Measurements from ENCODE around the gene ALG1L2.
"Not testable (repeated sequence)": the region's sequence is repeated elsewhere in the genome, so short reads cannot be mapped to it uniquely, and the experiment has no call there.

Gene ALG1L2

GRCh38 chr3:130110386-130111169 is 28.9 kb downstream of the ALG1L2 start:
- H3K27ac Mint-ChIP-seq: peak overlapping the region; percentile 93
- not testable (repeated sequence) for H3K9me3 Mint-ChIP-seq, H3K27me3 Mint-ChIP-seq, H3K36me3 Mint-ChIP-seq
- H3K4me1 Mint-ChIP-seq: peaks cover 20% of the 10 kb centered on the region
- peak overlapping the region; percentile 96 for H3K4me3 Mint-ChIP-seq

GRCh38 chr3:130111185-130111864 is 29.7 kb downstream of the ALG1L2 start:
- H3K27me3 Mint-ChIP-seq: no peaks in the 10 kb centered on the region
- H3K4me3 Mint-ChIP-seq: peak overlapping the region; percentile 96
- H3K4me1 Mint-ChIP-seq: peaks cover 16% of the 10 kb centered on the region
- H3K9me3 Mint-ChIP-seq: no peaks in the 10 kb centered on the region
- H3K27ac Mint-ChIP-seq: peak overlapping the region; percentile 97
- H3K36me3 Mint-ChIP-seq: peaks cover 2% of the 10 kb centered on the region

GRCh38 chr3:130111865-130112747 is 30.5 kb downstream of the ALG1L2 start:
- H3K9me3 Mint-ChIP-seq, H3K27me3 Mint-ChIP-seq, H3K36me3 Mint-ChIP-seq: not testable (repeated sequence)
- Mint-ChIP-seq H3K4me1 (peaks cover 16% of the 10 kb centered on the region), H3K4me3 (peak overlapping the region; percentile 96), H3K27ac (peak overlapping the region; percentile 97)

- not testable (repeated sequence) for H3K9me3 Mint-ChIP-seq, H3K27ac Mint-ChIP-seq, H3K36me3 Mint-ChIP-seq, H3K27me3 Mint-ChIP-seq
- peaks cover 16% of the 10 kb centered on the region for H3K4me1 Mint-ChIP-seq
- H3K4me3 Mint-ChIP-seq: peak overlapping the region; percentile 96
Observed at GRCh38 chr3:130112748-130113073, 31.1 kb downstream of the ALG1L2 start.

- not testable (repeated sequence) for H3K27ac Mint-ChIP-seq, H3K36me3 Mint-ChIP-seq, H3K4me1 Mint-ChIP-seq, H3K9me3 Mint-ChIP-seq, H3K4me3 Mint-ChIP-seq, H3K27me3 Mint-ChIP-seq
Observed at GRCh38 chr3:130115400-130115799, 33.8 kb downstream of the ALG1L2 start.

- H3K27ac Mint-ChIP-seq: no peak overlapping the region
- no peaks in the 10 kb centered on the region for H3K9me3 Mint-ChIP-seq
- H3K27me3 Mint-ChIP-seq: no peaks in the 10 kb centered on the region
- no peaks in the 10 kb centered on the region for H3K36me3 Mint-ChIP-seq
- H3K4me3 Mint-ChIP-seq: no peak overlapping the region
- H3K4me1 Mint-ChIP-seq: no peaks in the 10 kb centered on the region
Observed at GRCh38 chr3:130117933-130118332, 36.3 kb downstream of the ALG1L2 start.

- not testable (repeated sequence) for H3K4me1 Mint-ChIP-seq, H3K27ac Mint-ChIP-seq, H3K9me3 Mint-ChIP-seq, H3K36me3 Mint-ChIP-seq, H3K4me3 Mint-ChIP-seq, H3K27me3 Mint-ChIP-seq
Observed at GRCh38 chr3:130119824-130120223, 38.2 kb downstream of the ALG1L2 start.

- not testable (repeated sequence) for H3K27me3 Mint-ChIP-seq, H3K4me3 Mint-ChIP-seq, H3K27ac Mint-ChIP-seq, H3K9me3 Mint-ChIP-seq, H3K4me1 Mint-ChIP-seq, H3K36me3 Mint-ChIP-seq
Observed at GRCh38 chr3:130120291-130120690, 38.7 kb downstream of the ALG1L2 start.

- not testable (repeated sequence) for H3K9me3 Mint-ChIP-seq, H3K4me3 Mint-ChIP-seq, H3K36me3 Mint-ChIP-seq, H3K4me1 Mint-ChIP-seq, H3K27me3 Mint-ChIP-seq, H3K27ac Mint-ChIP-seq
Observed at GRCh38 chr3:130122891-130123775, 41.5 kb downstream of the ALG1L2 start.

GRCh38 chr3:130125406-130125805 is 43.8 kb downstream of the ALG1L2 start:
- not testable (repeated sequence) for H3K27me3 Mint-ChIP-seq

GRCh38 chr3:130136337-130136736 is 54.7 kb downstream of the ALG1L2 start:
- not testable (repeated sequence) for H3K36me3 Mint-ChIP-seq, H3K27me3 Mint-ChIP-seq, H3K27ac Mint-ChIP-seq, H3K4me1 Mint-ChIP-seq, H3K9me3 Mint-ChIP-seq, H3K4me3 Mint-ChIP-seq

More at GRCh38 chr3:130125406-130125805, 43.8 kb downstream of the ALG1L2 start:
- H3K4me1 Mint-ChIP-seq, H3K9me3 Mint-ChIP-seq, H3K4me3 Mint-ChIP-seq, H3K27ac Mint-ChIP-seq, H3K36me3 Mint-ChIP-seq: not testable (repeated sequence)

GRCh38 chr3:130137685-130138084 is 56.1 kb downstream of the ALG1L2 start:
- H3K9me3 Mint-ChIP-seq, H3K36me3 Mint-ChIP-seq, H3K4me1 Mint-ChIP-seq, H3K4me3 Mint-ChIP-seq, H3K27me3 Mint-ChIP-seq, H3K27ac Mint-ChIP-seq: not testable (repeated sequence)

GRCh38 chr3:130138992-130139391 is 57.4 kb downstream of the ALG1L2 start:
- not testable (repeated sequence) for H3K27me3 Mint-ChIP-seq, H3K27ac Mint-ChIP-seq, H3K36me3 Mint-ChIP-seq

GRCh38 chr3:130140756-130141155 is 59.1 kb downstream of the ALG1L2 start:
- H3K4me1 Mint-ChIP-seq, H3K4me3 Mint-ChIP-seq: not testable (repeated sequence)

More at GRCh38 chr3:130138992-130139391, 57.4 kb downstream of the ALG1L2 start:
- not testable (repeated sequence) for H3K4me1 Mint-ChIP-seq, H3K9me3 Mint-ChIP-seq, H3K4me3 Mint-ChIP-seq

GRCh38 chr3:130143648-130144327 is 62.2 kb downstream of the ALG1L2 start:
- not testable (repeated sequence) for H3K27ac Mint-ChIP-seq, H3K36me3 Mint-ChIP-seq, H3K4me3 Mint-ChIP-seq, H3K27me3 Mint-ChIP-seq, H3K9me3 Mint-ChIP-seq, H3K4me1 Mint-ChIP-seq

More at GRCh38 chr3:130140756-130141155, 59.1 kb downstream of the ALG1L2 start:
- H3K9me3 Mint-ChIP-seq, H3K36me3 Mint-ChIP-seq, H3K27ac Mint-ChIP-seq, H3K27me3 Mint-ChIP-seq: not testable (repeated sequence)
